Panc1 (cell line): ENCODE measurements around the gene NAPA. TPM values are rescaled to one million over a fixed set of nuclear protein-coding genes. Genes with fewer than 3 reads are reported as not detected.
A peak's percentile ranks its signal among the peaks of the same experiment; 100 is the strongest.

ENCODE experiments used
- ATAC-seq: fragments of 200-7000 bp; cut with Tn5 transposase; 2 replicates; pipeline ENCODE4 v1.9.1; 2020; ENCODE audit warnings: mild to moderate bottlenecking, moderate library complexity
- BruUV-seq: library from RNA; stranded (reverse); fragments of 400-500 nt; replicated peaks from 2 replicates; lab custom pipeline; 2021; lab: Mats Ljungman, UMichigan
- CTCF ChIA-PET: fragments of 300-600 bp; sonication (Branson Sonifier 250); formaldehyde crosslinking; loops from one replicate; lab custom pipeline; 2022; ENCODE audit warnings: antibody characterized with exemption; lab: Charles Lee
- POLR2A ChIA-PET: fragments of 300-600 bp; sonication (Branson Sonifier 250); formaldehyde crosslinking; loops from one replicate; lab custom pipeline; 2022; ENCODE audit warnings: antibody characterized with exemption; lab: Charles Lee
- DNase-seq: peaks from one replicate; pipeline ENCODE4 v3.0.0-alpha.2; 2010; ENCODE audit warnings: low read depth, low spot score
- H3K27ac ChIP-seq: 2 replicates; pipeline ENCODE4 v1.5.1; 2011; ENCODE audit warnings: mild to moderate bottlenecking, low read length, inconsistent platforms
- H3K27me3 ChIP-seq: fragments of 200-500 bp; sonication (Bioruptor generic); 2 replicates; pipeline ENCODE4 v1.6.0; 2014; ENCODE audit warnings: low read length, inconsistent platforms; ENCODE audit not compliant: control insufficient read depth, insufficient read depth
- H3K36me3 ChIP-seq: fragments of 200-500 bp; sonication (Bioruptor generic); 2 replicates; pipeline ENCODE4 v1.5.1; 2014; ENCODE audit warnings: inconsistent platforms, mild to moderate bottlenecking, low read length, moderate library complexity; ENCODE audit not compliant: control insufficient read depth, insufficient read depth
- H3K4me1 ChIP-seq: 2 replicates; pipeline ENCODE4 v1.5.1; 2011; ENCODE audit warnings: inconsistent platforms, mild to moderate bottlenecking, low read length, moderate library complexity; ENCODE audit not compliant: control insufficient read depth, insufficient read depth
- H3K4me3 ChIP-seq, 2 experiments: 2 replicates each; pipeline ENCODE4 v1.5.1; 2011 to 2012; ENCODE audit warnings: low read depth in 2 of 2, low read length in 2 of 2, mild to moderate bottlenecking in 2 of 2, inconsistent platforms in 1 of 2, moderate library complexity in 1 of 2
- H3K9me3 ChIP-seq: fragments of 200-500 bp; sonication (Bioruptor generic); 2 replicates; pipeline ENCODE4 v1.5.1; 2014; ENCODE audit warnings: low read depth, mild to moderate bottlenecking, inconsistent platforms, low read length, moderate library complexity; ENCODE audit not compliant: control insufficient read depth, insufficient read depth
- CTCF ChIP-seq: fragments of 450-650 bp; IDR thresholded peaks from 2 replicates; pipeline ENCODE4 v1.5.1; 2017; ENCODE audit warnings: mild to moderate bottlenecking
- POLR2AphosphoS5 ChIP-seq: IDR thresholded peaks from 2 replicates; pipeline ENCODE4 v1.6.1; 2012; ENCODE audit warnings: mild to moderate bottlenecking, low read depth, low read length, moderate library complexity
- REST ChIP-seq, 2 experiments: IDR thresholded peaks; 2 replicates each; pipeline ENCODE4 v1.6.1; 2011 to 2012; ENCODE audit warnings: low read depth in 2 of 2, control low read depth in 1 of 2, low read length in 1 of 2, mild to moderate bottlenecking in 1 of 2, moderate library complexity in 1 of 2; ENCODE audit not compliant: insufficient read depth in 1 of 2
- SIN3A ChIP-seq: IDR thresholded peaks from 2 replicates; pipeline ENCODE4 v1.6.1; 2012; ENCODE audit warnings: low read depth, mild to moderate bottlenecking, low read length, moderate library complexity, borderline replicate concordance; ENCODE audit not compliant: insufficient read depth
- TCF7L2 ChIP-seq: IDR thresholded peaks from 2 replicates; pipeline ENCODE4 v1.6.1; 2011; ENCODE audit warnings: mild to moderate bottlenecking, low read depth, low read length, inconsistent platforms
- in situ Hi-C: cut with HindIII; loops from 2 replicates; pipeline ENCODE4 v1.10.0; 2016; ENCODE audit warnings: low sequenced_read_pairs, low pct_unique_long_range_greater_than_20kb
- intact Hi-C: fragments of 100-400 bp; cut with micrococcal nuclease; formaldehyde crosslinking; loops from one replicate; pipeline ENCODE4 v1.10.0; 2022; ENCODE audit not compliant: unreplicated experiment
- total RNA-seq: library from RNA; stranded (reverse); gene quantifications from one replicate; pipeline ENCODE4 v1.2.1, GENCODE V29; 2021; ENCODE audit not compliant: unreplicated experiment

NAPA gene
- total RNA-seq, 1 experiment from 2014 or later, result 71.0 TPM

DNA sequence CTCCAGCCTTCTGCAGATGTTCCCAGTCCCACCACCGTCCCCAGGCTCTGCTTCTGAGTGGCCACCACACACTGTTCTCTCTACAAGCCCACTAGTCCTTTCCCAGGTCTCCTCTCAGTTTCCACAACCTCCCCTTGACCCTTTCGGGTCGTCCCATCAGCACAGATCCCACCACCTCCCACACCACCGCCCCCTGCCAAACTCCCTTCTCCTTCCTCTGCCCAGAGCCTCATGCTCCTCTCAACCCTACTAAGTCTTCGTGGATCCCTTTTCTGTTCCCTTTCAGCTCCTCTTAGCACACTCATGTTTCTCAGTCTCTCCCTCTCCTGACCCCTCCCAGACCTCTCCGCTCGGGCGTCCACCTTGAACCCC lies 1.9 kb downstream of the NAPA start:
- intact Hi-C loops (loop anchor here (10.0 kb wide), 1 partner anchor 92 kb away; the partner anchor contains the start of gene BICRA), in situ Hi-C loops (no loop called here)
- POLR2A ChIA-PET, result no interaction called here
- H3K4me1 ChIP-seq, result peaks cover 22% of the 10 kb centered on the region
- TF ChIP-seq CTCF (no peak), SIN3A (no peak), POLR2AphosphoS5 (no peak), TCF7L2 (no peak), REST (IDR thresholded peaks at IDR 0.05; ENCODE audit: insufficient read depth in 1 of 2, low read depth in 2 of 2, low read length in 1 of 2) (no peak)
- CTCF ChIA-PET, result interaction anchor here (0.7 kb wide), 1 partner anchor 13 kb away, joined by 5 read pairs; no protein-coding TSS in a partner anchor
- H3K9me3 ChIP-seq, result no peaks in the 10 kb centered on the region
- peak overlapping the region; percentile 37 for H3K27ac ChIP-seq
- ATAC-seq (no peak), DNase-seq (no peak)
- peak overlapping the region; percentile 90 to 98 for H3K4me3 ChIP-seq
- no TSS peak for BruUV-seq
- H3K27me3 ChIP-seq, result no peaks in the 10 kb centered on the region
- H3K36me3 ChIP-seq, result no peaks in the 10 kb centered on the region; the same call in 1 of the 2 replicates

DNA sequence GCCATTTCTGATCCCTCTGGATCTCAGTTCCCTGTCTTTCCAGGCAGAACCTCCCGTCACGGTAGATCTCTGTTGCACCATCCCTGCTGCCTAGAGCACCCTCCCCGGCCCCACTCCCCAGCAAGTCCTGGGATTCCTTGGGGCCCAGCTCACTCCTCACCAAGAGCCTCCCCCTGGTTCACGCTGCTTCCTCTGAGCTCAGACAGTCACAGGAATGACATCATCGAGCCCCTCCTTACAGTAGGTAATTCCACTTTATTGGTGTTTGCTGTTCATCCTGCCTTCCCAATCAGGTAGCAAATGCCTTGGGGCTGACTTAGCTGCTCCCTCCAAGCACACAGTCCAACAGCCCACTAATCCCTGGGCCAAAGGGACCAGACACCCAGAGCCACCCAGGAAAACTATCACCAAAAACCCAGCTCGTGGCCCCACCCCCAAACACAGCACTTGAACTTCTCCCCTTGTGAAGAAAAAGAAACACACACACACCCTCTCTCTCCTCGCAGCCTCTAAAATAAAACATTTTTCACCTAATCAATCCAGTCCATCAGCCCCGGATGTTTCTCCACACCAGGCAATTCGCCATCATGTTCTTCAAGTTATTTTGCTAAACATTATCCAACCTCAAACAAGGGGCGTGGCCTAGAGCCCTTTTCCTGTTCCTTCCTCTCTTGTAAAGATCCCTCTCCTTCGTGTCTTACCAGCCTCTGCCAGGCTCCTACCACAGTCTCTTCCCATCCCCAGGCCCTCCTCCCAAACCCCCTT lies 2.5 kb downstream of the NAPA start:
- Histone ChIP-seq H3K4me1 (peaks cover 22% of the 10 kb centered on the region), H3K9me3 (no peaks in the 10 kb centered on the region), H3K27me3 (no peaks in the 10 kb centered on the region), H3K27ac (peak overlapping the region; percentile 37; the same call in 1 of the 2 replicates), H3K36me3 (no peaks in the 10 kb centered on the region; the same call in 1 of the 2 replicates), H3K4me3 (peak overlapping the region in 1 of 2 experiments; percentile 90; a peak in 2 of 4 replicates)
- DNase-seq, result no peak
- in situ Hi-C loops, result no loop called here
- TF ChIP-seq SIN3A, result no peak
- TF ChIP-seq TCF7L2, result no peak
- no peak for TF ChIP-seq POLR2AphosphoS5
- no peak for TF ChIP-seq REST (IDR thresholded peaks at IDR 0.05; ENCODE audit: insufficient read depth in 1 of 2, low read depth in 2 of 2, low read length in 1 of 2)
- no peak for TF ChIP-seq CTCF
- no TSS peak for BruUV-seq
- POLR2A ChIA-PET, result no interaction called here
- intact Hi-C loops, result loop anchor here (10.0 kb wide), 1 partner anchor 92 kb away; the partner anchor contains the start of gene BICRA
- CTCF ChIA-PET, result no interaction called here
- ATAC-seq, result no peak
